NCI-H1105 (cell line): ENCODE measurements around the gene IRF6.

Experiments
- DNase-seq: peaks from one replicate; lab custom pipeline; 2025; lab: John Stamatoyannopoulos, UW

Gene IRF6

DNA sequence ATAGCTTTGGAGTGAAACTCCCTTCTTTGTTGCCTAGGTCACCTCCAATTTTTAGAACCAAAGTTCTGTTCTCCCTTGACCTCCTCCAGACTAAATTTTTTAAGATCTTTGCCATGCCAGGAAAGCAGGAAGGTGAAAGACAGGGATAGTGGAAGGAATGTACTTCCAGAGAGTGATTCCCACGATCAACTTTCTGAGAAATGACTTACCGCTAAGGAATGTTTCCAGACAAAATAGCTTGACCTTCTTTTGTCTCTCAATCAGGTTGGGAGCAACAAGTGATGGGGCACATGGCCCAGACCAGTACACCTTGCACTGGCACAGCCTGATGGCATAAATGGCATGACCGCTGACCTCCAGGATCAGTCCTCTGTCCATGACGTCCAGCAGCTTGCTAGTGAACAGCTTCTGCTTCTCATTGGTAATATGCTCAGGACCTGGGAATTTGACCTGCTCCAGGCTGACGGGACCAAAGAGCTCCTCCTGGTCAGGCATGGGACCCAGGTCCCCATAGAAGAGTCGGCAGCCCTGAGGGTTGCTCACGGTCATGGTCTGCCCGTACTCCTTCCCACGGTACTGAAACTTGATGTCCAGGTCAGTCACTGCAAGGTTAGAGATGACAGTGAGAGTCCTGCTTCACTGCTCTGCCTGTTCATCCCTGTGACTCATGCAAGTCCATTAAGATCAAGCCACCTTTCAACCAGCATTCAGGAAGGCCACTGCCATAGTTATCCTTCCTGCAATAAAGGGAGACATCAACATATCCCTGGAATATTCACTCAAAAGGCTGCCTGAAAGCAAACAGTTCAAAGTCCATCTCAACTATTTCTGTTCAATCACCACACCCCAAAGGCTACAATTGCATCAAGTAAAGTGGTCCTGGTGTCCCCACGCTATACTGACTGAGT lies 15.4 kb downstream of the IRF6 start:
- no peak for DNase-seq

DNA sequence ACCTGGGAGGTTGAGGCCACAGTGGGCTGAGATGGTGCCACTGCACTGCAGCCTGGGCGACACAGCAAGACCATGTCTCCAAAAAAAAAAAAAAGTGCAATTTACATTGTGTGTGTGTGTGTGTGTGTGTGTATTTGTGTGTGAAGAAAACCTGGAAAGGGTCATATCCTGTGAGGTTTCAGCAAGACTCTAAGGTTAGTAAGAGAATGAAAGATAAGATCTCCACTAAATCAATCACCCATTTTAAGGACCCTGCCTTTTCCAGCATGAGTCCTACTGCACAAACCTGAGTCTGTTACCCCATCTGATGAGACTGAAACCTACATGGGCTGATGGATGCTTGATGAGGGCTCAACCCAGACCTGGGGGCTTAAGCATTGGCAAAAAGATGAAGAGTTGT lies 16.7 kb downstream of the IRF6 start:
- no peak for DNase-seq

DNA sequence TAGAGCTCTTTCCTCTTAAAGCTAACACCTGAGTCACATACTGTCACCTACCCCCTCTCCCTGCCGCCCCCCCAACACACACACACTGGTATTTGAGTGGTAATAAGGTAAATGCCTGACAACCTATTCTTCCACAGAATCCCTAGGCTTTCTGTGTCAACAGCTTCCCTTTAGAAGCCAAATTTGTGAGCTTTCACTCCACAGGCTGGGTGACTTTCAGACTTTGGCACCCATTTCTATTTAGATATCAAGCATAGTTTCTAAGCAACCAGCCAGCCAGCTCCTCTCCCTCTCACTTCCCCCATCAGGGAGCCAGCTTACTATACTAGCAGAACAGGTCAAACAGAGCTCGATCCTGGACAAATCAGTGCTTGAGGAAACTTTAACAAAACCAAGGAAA lies 18.4 kb downstream of the IRF6 start:
- no peak for DNase-seq

DNA sequence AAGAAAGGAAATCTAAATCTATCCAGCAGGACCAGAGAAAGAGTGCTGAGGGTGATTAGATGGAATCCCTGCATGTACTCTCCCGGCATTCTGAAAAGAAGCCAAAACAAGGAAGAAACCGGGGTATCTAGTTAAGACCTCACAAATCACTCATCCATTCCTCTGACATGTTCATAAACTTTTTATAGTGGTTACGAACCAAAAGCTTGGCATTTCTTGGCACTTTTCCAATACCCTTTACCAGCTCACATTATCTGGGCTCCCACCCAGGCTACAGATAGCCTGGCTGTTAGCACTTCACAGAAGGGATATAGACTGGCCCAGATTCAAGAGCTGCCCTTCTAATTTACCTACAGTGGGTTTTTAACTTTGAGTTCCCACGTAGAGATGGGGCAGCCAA lies 19.8 kb downstream of the IRF6 start:
- no peak for DNase-seq

DNA sequence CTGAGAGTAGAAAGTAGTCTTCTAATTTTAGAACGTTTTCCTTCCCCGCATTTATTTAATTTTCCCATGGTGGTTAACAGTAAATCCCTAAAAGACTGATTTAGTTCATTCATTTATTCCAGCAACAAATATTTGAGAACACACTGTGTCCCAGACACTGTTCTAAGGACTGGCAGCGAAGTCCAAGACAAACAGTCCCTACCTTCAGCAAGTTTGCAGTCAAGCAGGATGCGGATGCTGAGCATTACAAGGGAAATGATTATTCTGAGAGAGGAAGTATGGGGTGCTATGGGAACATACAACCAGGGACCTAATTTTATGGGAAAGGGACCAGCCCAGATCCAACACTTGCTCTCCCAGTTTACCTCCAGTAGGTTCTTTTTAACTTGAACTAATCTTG lies 20.4 kb downstream of the IRF6 start:
- no peak for DNase-seq

DNA sequence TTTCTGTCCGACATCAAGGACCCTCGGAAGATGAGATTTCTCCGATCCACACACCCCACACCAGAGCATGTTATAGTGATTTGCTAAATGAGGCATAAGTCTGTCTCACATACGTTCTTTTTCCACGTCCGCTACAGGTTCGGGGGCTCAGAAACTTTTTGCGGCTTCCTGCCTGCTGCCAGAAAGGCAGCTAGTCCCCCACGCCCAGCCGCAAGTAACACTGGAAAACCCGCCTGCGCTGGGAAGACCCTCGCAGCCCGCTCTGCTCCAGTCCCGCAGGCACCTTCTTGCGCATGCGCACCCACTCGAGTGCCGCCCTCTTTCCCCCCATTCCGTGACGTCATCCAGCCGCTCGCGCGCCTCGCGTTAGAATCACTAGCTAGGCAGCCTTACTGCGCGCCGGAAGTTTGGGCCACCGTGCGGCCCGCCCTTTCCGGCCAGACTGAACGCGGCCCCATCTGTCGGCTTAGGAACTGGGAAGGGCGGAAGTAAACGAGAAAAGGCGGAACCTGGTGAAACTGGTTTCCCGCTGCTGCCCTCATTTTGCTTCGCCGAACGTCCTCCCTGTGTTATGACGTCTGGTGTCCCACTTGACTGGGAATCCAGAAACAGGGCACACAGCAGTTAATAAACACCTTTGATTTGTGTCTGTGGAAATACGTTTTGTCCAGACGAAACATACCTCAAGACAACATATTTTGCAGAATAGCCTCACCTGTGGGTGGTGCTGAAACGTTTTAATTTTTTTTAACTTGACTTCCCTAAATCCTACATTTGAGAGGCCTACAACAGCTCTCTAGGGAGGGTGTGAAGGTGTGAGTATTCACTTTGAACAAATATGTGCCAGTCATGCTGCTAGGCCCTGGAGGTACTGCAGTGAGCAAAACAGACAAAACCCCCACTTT lies 21.4 kb downstream of the IRF6 start, which contains the start of gene C1orf74:
Gene C1orf74, minus strand, starts transcription at position 295 of the 905 bp plus-strand sequence. CDS start 925 bp downstream, outside the sequence.
- DNase-seq, result peak; percentile 99

DNA sequence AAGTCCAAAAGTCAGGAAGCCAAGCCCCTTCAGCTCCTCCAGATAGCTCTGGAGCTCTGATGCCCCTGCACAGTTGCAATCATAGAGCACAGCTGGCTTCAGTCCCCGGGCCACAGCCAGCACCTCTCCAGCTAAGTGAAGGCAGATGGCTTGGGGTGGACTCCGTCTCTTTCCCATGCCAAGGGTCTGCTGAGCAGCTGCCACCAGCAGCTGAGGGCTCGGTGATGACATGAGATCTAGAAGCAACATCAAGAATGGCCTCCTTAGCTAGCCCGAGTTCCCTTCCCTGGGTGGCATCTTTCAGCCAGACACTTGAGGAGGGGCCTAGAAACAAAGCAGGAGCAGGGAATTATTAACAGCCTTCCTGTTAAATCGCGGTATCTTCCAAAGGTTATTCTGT lies 22.6 kb downstream of the IRF6 start:
- no peak for DNase-seq

DNA sequence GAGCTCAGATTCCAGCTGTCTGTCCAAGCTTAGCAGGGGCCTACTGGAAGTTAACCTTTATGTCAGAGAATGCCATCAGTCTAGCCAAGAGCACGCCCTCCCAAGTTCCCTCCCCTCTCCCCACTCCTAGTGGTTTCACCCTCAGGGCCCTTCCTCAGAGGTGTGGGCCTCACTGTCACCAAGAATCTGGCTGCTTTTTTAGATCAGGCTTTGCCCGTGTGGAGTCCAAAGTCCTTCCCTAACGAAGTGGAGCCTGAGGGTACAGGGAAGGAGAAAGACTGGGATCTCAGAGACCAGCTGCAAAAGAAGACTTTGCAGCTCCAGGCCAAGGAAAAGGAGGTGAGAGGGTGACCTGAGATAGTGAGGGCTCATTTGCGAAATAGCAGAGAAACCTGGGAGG lies 25.7 kb downstream of the IRF6 start:
- DNase-seq, result no peak

DNA sequence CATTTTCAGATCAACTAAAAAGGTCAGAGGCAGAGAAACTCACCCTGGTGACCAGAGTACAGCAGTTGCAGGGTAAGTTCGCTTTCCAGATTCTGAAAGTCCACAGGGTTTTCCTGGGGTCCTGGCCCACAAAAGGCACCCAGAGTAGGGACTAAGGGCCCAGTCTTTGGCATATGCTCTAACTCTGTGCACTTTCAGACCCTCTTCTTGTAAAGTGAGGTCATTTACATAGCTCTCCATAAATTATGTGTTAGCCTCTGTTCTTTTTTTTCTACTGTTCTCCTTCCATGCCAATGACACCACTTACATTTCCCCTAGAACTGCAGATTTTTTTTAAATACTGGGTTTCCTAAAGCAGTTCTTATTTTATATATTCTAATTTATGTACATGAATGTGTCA lies 27.8 kb downstream of the IRF6 start:
- DNase-seq, result no peak

DNA sequence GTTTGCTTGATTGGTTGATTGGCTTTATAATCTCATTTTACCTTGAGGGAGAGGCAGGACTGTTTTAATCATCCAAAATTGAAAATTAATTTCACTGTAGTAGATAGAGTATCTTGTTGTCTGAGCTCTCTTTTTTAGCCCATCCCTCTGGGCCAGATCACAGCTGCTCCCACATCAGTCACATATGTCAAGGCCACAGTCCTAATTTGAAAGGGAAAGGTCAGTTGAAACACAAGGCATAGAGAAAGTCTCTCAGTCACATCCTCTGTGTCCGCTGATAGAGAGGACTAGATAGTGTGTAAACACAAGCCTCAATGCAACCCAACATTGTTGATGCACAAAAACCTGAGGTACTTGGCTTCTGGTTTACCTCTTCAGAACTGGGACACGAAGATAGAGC lies 28.4 kb downstream of the IRF6 start:
- DNase-seq, result no peak

DNA sequence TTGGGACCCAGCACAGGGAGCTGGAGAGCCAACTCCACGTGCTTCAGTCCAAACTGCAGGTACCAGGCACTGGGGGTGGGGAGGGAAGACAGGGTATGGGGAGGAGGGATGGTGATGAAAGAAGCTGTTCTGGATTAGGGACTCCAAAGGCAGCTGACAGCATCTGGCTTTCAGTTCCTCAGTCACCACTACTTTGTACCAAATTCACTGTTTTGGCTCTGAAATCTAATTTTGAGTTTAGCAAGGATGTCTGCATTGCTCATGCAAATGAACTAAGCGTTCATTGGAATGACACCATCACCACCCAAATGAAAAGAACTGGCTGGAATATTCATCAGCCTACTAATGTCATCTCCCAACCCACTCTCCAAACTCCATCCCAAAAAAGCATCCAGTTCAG lies 30.3 kb downstream of the IRF6 start:
- no peak for DNase-seq

DNA sequence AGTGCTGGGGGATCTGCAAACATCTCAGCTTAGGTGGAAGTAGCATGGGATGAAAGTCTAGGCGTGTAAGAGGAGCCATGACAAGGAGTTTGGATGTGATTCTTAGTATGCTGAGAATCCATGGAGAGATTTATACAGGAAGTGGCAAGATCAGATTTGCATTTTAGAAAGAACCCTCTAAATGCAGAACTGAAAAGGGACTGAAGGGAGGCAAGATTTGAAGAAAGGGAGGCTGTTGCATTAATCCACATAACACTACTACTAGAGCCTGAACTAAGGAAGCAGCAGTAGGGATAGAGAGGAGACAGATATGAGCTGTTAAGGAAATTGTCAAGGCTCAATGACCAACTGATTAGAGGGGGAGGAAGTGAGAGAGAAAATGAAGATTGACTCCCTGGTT lies 31.4 kb downstream of the IRF6 start:
- DNase-seq, result no peak

DNA sequence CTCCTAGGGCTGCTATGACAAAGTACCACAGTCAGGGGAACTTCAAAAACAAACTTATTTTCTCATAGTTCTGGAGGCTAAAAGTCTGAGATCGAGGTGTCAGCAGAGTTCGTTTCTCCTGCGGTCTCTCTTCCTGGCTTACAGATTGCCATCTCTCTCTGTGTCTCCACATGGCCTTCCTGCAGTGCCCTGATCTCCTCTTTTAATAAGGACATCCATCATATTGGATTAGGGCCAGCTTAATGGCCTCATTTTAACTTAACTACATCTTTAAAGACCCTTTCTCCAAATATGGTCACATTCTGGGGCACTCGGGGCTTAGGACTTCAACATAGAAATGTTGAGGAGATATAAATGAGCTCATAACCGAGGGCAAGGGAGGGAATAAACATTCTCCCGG lies 33.8 kb downstream of the IRF6 start:
- DNase-seq, result no peak

DNA sequence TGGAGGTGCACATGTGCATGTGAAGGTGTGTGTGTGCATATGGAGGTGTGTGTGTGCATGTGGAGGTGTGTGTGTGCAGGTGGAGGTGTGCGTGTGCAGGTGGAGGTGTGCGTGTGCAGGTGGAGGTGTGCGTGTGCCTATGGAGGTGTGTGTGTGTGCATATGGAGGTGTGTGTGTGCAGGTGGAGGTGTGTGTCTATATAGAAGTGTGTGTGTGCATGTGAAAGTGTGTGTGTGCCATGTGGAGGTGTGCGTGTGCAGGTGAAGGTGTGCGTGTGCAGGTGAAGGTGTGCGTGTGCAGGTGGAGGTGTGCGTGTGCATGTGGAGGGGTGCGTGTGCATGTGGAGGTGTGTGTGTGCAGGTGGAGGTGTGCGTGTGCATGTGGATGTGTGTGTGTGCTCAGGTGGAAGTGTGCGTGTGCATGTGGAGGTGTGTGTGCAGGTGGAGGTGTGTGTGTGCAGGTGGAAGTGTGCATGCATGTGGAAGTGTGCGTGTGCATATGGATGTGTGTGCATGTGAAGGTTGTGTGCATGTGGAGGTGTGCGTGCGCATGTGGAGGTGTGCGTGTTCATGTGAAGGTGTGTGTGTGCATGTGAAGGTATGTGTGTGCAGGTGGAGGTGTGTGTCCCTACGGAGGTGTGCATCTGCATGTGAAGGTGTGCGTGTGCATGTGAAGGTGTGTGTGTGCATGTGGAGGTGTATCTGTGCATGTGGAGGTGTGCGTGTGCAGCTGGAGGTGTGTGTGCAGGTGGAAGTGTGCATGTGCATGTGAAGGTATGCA lies 35.1 kb downstream of the IRF6 start:
- DNase-seq, result no peak

DNA sequence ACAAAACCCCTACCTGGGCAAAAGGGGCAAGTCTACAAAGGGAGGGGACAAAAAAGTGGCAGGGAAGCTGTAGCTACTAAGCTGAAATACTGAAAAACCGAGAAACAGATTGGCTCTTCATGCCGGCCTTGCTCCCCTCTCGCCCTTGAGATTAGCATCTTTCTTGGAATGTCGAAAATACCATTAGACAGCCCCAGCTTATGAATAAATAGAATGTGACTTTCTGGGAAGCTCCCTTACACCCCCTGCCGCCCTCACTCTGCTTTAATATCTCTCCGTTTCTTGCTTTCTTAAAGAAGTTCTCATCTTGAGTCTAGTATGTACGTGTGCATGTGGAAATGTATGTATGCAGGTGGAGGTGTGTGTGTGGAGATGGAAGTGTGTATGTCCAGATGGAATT lies 36.0 kb downstream of the IRF6 start:
- DNase-seq, result no peak

DNA sequence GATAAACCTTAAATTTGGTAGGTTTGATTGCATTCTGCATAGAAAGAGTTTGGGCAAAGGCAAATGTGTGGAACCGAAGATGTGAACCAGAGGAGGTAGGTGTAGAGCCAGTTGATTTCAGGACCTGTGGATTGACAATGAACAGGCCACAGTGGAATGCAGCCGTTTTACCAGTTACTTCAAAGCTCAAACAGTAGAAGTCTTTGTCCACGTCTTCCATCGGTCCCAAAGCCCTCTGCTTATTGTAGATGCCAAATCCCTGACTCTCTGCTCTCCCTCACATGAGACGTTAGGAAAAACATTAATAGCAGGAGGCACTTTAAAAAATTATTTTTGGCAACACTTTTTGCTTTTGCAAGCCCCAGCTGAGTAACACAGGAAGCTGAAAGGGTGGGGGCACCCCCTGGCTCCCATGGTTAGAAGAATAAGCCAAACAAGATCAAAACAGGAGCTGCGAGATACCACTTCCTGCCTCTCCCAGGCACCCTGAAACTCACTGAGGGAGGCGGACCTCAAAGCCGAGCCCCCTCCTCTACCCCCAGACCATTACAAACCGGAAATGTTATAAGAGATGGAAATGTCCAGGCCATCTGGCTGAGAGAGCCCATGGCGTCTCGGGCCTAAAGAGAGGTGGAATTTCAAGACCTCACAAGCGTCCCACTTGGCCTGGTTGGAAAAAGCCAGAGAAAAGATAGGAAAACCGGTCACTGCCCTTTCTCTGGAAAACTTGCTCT lies 36.6 kb downstream of the IRF6 start:
- no peak for DNase-seq

DNA sequence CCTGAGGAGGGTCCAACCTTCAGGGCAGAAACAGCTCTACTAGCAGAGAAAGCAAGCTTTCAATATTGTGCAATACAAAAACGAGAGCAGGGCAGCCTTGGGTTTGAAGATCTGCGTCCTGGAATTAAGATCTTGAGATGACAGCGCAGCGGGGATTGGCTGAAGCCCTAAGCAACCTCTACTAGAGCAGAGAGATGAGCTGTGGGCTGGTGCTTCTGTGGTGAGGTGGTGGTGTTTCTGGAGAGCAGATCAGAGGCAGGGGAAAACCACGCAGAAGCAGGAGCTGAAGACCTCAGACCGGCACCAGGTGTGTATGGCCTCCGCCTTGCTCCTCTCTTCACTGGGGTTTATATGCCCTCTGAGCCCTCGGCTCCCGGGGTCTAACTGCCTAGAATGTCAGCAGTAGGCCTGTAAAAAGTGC lies 37.6 kb downstream of the IRF6 start:
- no peak for DNase-seq

DNA sequence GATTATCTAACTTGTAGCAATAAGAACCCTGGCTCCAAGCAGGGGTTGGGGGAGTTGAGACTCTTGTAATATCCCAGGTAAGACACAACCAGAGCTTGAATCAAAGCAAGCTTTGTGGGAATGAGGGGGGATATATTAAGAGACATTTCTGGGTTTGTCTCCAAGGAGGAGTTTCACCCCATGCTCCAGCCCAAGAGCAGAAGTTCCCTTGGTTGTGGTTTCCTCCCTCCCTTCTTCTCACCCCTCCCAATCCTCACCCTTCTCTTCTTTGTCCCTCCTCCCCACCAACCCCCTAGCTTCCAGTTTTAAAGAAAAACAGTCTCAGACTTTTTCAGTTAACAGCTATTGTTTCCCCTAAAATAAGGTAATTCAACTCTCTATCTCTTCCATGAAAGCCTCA lies 38.2 kb downstream of the IRF6 start:
- no peak for DNase-seq

DNA sequence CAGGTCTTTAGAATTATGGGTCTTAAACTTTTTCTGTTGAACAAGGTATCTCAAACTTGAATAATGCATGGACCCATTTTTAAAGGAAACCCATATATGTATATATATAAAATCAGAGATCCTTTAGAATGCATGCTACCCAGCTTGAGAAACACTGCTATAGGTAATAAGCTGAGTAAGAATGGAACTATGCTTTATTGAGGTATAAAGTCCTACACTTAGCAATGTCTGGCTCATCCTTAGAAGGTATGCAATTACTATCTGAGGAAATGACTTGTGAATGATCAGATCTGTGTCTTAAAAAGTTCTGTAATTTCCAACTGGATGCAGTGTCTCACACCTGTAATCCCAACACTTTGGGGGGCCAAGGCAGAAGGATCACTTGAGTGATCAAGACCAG lies 38.8 kb downstream of the IRF6 start:
- DNase-seq, result no peak

DNA sequence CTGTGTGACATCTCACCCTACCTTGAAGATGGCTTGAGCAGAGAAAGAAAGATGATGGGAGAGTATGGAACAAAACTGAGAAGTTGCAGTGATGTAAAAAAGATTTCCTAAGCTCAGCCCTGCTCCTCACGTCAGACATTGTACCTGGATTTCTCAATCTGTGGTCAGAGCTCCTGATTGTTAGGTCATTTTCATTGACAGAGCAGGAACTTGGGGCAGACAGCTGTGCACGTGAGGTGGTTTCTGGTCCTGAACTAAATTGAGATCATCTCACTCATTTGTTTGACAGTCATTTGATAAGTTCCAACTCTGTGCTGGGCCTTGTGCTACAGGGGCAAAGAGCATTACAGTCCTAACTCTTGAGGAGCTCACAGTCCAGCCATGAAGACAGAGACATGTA lies 39.9 kb downstream of the IRF6 start:
- no peak for DNase-seq

DNA sequence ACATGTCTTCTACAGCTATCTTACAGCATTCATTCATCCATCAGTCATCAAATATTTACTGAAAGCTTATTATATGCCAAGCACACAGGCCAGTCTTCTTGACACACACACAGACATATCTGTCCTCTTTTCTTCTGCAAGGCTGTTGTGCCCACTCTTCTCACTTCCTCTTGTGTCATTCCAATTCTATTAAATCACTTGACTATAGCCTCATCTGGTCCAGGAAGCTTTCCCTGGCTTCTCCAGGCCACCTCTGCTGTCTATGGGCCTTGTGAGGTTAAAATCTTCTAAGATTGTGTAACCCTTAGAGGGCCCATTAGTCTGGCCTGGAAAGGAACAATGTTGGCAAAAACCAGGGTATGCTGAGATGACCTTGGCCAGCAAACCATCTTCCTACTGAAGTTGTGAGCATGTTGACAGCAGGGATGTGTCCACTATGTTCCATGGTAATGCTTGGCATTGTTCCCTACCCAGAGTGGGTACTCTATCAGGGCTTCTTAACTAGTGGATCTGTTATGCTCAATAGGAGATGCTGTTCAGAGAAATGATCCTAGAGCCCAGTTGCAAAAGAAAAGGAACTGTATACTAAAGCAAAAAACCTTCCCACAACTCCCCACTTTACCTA lies 44.8 kb downstream of the IRF6 start:
- no peak for DNase-seq
